Suprapubic skin (tissue), 4 donors: ENCODE measurements around the gene FOXD4L1.
"Not testable (repeated sequence)": the region's sequence is repeated elsewhere in the genome, so short reads cannot be mapped to it uniquely, and the experiment has no call there.

Source experiments
- CTCF ChIP-seq, 2 donors: fragments of 200-600 bp in 1 of 2; fragments of 450-650 bp in 1 of 2; sonication (generic) in 1 of 2; IDR thresholded peaks; one replicate each; pipeline ENCODE4 v1.5.1; 2016 to 2019; ENCODE audit warnings: antibody characterized with exemption in 2 of 2, mild to moderate bottlenecking in 1 of 2, moderate library complexity in 1 of 2
- EP300 ChIP-seq: sonication (generic); formaldehyde crosslinking; IDR thresholded peaks from one replicate; pipeline ENCODE4 v1.6.1; 2017; ENCODE audit warnings: antibody characterized with exemption
- POLR2A ChIP-seq, 2 donors: fragments of 450-650 bp; IDR thresholded peaks; one replicate each; pipeline ENCODE4 v1.6.1; 2017; ENCODE audit warnings: antibody characterized with exemption in 2 of 2, mild to moderate bottlenecking in 2 of 2, moderate library complexity in 2 of 2
- POLR2AphosphoS5 ChIP-seq, 3 donors: sonication (generic); formaldehyde crosslinking; IDR thresholded peaks; one replicate each; pipeline ENCODE4 v1.6.1; 2017; ENCODE audit warnings: antibody characterized with exemption in 3 of 3

GRCh38 chr2:113504081-113504480 lies 5.6 kb downstream of the FOXD4L1 start:
- TF ChIP-seq CTCF (IDR thresholded peaks at IDR 0.05); EP300; POLR2A (IDR thresholded peaks at IDR 0.05); POLR2AphosphoS5 (IDR thresholded peaks at IDR 0.05): not testable (repeated sequence)
